HG02571 (cell line): ENCODE measurements around the gene AQP3.
"Not testable (repeated sequence)": the region's sequence is repeated elsewhere in the genome, so short reads cannot be mapped to it uniquely, and the experiment has no call there.

Experiments used
- ATAC-seq: cut with Tn5 transposase; IDR thresholded peaks from one replicate; pipeline ENCODE4 v1.9.1; 2021; ENCODE audit warnings: mild to moderate bottlenecking, moderate library complexity; ENCODE audit not compliant: unreplicated experiment

Gene AQP3

GRCh38 chr9:33418090-33418489, 29.3 kb downstream of the AQP3 start:
- ATAC-seq = no peak

GRCh38 chr9:33416996-33417395, 30.4 kb downstream of the AQP3 start:
- ATAC-seq = no peak

DNA sequence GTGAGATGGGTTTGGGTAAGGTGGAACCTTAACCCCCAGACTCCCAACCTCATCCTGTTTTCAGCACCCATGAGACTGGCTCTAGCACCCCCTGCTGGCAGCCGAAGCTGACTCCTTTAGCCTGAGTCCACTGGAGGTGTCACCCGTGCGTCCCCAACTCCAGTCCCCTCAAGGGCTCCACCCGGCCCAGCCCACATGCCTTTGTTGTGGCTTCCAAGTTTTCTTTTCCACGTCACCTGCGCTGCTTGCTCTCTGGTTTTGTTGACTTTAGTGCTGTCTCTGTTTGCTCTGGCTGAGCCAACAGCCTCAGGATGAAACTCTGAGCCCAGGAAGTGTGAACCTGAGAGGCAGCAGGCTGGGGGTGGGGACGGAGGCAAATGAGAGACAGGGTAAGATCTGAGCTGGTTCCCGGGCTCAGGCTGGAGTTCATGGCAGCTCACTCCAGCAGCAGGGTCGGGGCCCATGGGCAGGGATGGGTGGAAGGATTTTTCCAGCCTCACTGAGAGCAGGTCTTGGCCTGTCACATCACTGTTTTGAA, 31.8 kb downstream of the AQP3 start:
- no peak for ATAC-seq

- ATAC-seq = no peak
These were observed 32.4 kb downstream of the AQP3 start for GRCh38 chr9:33414889-33415500.

- ATAC-seq = no peak
These were observed 33.1 kb downstream of the AQP3 start for GRCh38 chr9:33414268-33414667.

- ATAC-seq = no peak
These were observed 39.3 kb downstream of the AQP3 start for GRCh38 chr9:33408087-33408486.

DNA sequence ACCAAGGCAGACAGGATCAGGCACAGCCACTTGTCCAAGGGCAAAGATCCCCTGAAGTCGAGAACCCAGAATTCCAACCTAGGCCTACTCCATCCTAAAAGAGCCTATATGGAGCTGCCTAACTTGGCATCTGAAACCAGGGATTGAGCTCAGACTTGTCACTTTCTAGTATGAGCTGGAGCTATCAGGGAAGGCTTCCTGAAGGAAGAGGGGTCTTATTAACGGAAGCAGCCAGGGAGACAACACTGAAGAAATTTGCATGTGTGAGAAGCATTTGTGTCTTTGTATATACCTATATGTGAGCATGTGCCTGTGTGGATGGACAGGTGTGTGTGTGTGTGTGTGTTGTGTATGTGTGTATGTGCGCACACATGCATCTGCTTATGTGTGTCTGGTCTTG, 40.3 kb downstream of the AQP3 start:
- no peak for ATAC-seq

GRCh38 chr9:33404788-33405362, 42.5 kb downstream of the AQP3 start:
- no peak for ATAC-seq

- no peak for ATAC-seq
These were observed 43.2 kb downstream of the AQP3 start for GRCh38 chr9:33403941-33404787.

DNA sequence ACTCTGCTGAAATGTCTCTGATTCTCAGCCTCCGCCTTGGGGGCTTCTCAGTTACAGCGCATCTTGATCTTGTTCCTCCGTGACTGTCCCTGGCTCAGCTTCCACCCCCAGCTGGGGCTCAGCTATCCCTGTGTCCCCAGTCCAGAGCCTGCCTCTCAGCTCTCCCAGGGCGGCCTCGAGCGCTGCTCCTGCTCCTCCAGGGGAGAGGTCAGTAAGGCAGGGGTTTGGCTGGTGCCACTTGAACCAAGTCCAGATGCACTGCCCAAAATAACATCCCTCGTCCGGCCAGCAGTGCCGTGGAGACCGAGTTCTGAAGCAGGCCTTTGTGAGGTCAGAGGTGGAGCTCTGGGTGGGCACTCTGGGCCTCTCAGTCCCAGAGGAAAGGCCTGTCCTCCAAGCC, 45.0 kb downstream of the AQP3 start, which contains the start of gene AQP7:
Gene AQP7, minus strand, starts transcription at position 198 of the 400 bp plus-strand sequence. CDS start 1,306 bp downstream, outside the sequence.
- not testable (repeated sequence) for ATAC-seq

- not testable (repeated sequence) for ATAC-seq
These were observed 45.6 kb downstream of the AQP3 start for GRCh38 chr9:33401809-33402208.

- not testable (repeated sequence) for ATAC-seq
These were observed 48.3 kb downstream of the AQP3 start for GRCh38 chr9:33399047-33399446.

GRCh38 chr9:33397801-33398200, 49.6 kb downstream of the AQP3 start:
- ATAC-seq = not testable (repeated sequence)

GRCh38 chr9:33395159-33395879, 52.1 kb downstream of the AQP3 start:
- ATAC-seq = not testable (repeated sequence)

GRCh38 chr9:33393986-33394385, 53.4 kb downstream of the AQP3 start:
- ATAC-seq = not testable (repeated sequence)

DNA sequence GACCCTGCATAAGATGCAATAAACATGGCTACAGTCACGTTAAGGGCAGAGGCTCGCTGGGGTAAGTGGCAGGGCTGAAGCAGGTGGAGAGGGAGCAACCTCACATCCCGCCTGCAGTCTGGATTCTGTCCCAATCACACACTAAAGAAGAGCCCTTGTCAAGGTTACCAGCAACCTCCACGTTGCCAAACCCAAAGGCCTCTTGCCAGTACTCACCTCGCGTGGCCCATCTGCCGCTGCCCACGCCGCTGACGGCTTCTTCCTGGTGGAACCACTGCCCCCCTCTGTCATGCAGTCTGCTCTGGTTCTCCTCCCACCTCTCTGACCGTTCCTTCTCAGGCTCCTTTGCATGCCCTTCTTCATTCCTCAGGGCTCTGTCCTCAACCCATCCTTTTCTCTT, 53.8 kb downstream of the AQP3 start:
- no peak for ATAC-seq

- not testable (repeated sequence) for ATAC-seq
These were observed 54.8 kb downstream of the AQP3 start for GRCh38 chr9:33392591-33393021.
